ENCODE data around the gene RNF41. TPM values are rescaled to one million over a fixed set of nuclear protein-coding genes. Genes with fewer than 3 reads are reported as not detected.
A peak's percentile ranks its signal among the peaks of the same experiment; 100 is the strongest.

RNF41 gene
- total and polyA plus RNA-seq, 7 experiments from 2014 or later = 29.4 to 45.8 (median 43.1) TPM

DNA sequence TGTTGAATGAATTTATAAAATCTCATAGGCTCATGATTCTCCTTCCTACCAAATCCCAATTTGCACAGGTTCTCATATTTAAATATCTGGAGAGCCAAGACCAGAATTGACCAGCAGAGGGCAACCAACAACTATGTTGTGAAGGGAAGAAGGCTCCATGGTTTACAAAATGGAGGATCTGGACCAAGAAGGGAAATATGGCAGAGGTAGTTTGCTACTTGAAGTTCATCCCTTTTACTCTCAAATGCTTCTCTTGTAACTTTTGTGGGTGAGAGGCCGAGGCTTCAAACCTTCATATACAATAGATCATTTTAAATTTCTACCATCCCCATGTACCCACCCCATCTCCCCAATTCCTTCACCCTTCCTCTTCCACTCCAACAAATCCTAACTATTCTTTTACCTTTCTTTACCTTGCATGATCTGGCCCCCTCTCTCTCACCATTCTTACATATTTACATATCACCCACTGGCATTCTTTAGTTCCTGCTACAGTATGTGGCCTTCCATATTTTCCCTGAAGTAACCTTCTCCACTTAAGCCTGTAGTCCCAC, 28.6 kb downstream of the RNF41 start:
- Histone ChIP-seq H3K4me1 (ENCODE audit: control insufficient read depth in 2 of 2, insufficient read depth in 2 of 2, low read length in 2 of 2) (peaks cover 5 to 9% of the 10 kb centered on the region in 2 donors), H3K36me3 (ENCODE audit: control insufficient read depth in 2 of 3, insufficient read depth in 3 of 3, low read length in 3 of 3) (no peaks in the 10 kb centered on the region), H3K27ac (ENCODE audit: low read depth, low read length) (no peak overlapping the region), H3K4me3 (ENCODE audit: low read length) (no peak overlapping the region), H3K27me3 (ENCODE audit: control insufficient read depth in 2 of 2, insufficient read depth in 2 of 2, low read length in 2 of 2) (no peaks in the 10 kb centered on the region), H3K9me3 (ENCODE audit: control insufficient read depth in 2 of 3, low read length in 3 of 3) (no peaks in the 10 kb centered on the region)
- Mint-ChIP-seq H3K27me3 (peaks cover 0 to 4% (median 0%) of the 10 kb centered on the region in 5 donors), H3K27ac (peak overlapping the region in 8 of 9 donors; percentile 4 to 80 (median 60)), H3K9me3 (peaks cover 0 to 8% (median 0%) of the 10 kb centered on the region in 11 donors), H3K4me3 (peak overlapping the region in 3 of 10 donors; percentile 5 to 27 (median 15)), H3K4me1 (peaks cover 20 to 32% (median 30%) of the 10 kb centered on the region in 7 donors), H3K36me3 (peaks cover 0 to 4% (median 0%) of the 10 kb centered on the region in 5 donors)
- ATAC-seq = peak; percentile 38
- peak in 8 of 9 donors; percentile 55 to 78 (median 74) for DNase-seq
- intact Hi-C loops (cut with micrococcal nuclease) = loop anchor here (1.0 to 10.0 kb wide), 9 partner anchors 31 to 382 kb away; partner anchors contain the start of genes ANKRD52 (in 2 of the 2), COQ10A (in 2 of the 2), NABP2 (in 2 of the 2) and ORMDL2 (in 1 of the 2)
- CTCF ChIA-PET = interaction anchor here (0.6 to 8.1 kb wide), 8 partner anchors 9 to 283 kb away, joined by 3 to 193 read pairs (median 3); partner anchors contain the start of genes ESYT1, RPL41 and ZC3H10
- POLR2A ChIA-PET = interaction anchor here (0.6 to 12.4 kb wide), 10 partner anchors 18 to 271 kb away, joined by 3 to 192 read pairs (median 5); partner anchors contain the start of genes ESYT1, PA2G4, RNF41 and RPL41

DNA sequence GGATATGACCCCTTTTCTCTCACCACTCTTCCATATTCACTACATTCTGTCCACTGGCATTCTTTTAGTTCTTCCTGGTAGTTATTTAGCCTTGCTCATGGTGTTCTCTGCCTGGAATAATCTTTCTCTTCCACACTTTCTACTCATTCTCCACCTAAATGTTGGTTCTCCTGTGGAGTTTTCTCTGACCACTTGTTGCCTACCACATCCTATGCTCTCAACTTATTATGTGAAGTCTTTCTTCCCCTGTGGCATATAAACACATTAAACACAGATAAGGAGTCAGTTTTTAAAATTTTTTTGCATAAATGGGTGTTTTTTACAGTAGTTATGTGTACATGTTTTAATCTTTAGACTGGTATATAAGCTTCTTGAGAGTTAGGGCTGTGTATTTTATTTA, 29.1 kb downstream of the RNF41 start:
- peak overlapping the region in 7 of 9 donors; percentile 4 to 73 (median 52) for H3K27ac Mint-ChIP-seq

DNA sequence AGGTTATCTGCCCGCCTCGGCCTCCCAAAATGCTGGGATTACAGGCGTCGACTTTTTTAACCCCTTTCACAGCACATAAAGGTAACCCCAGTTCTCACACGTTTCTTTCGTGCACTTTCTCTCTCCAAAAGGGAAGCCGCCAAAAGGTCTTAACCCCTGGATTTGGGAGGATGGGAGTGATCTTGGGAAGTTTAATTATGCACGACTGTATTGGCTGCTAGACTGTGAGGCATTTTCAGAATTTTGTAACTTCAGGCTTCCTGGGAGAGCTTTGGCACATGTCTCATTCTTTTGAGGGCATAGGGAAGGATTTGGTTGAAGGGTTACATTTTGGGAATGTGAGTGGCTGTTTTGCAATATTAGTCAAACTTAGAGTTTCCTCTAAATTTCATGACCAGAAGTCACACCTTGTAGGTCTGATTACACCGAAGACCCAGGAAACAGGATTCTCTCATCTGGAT, 31.0 kb downstream of the RNF41 start:
- Mint-ChIP-seq H3K4me3 (peak overlapping the region; percentile 76 to 98 (median 95)), H3K27me3 (peaks cover 0 to 4% (median 0%) of the 10 kb centered on the region in 5 donors), H3K9me3 (peaks cover 0 to 8% (median 0%) of the 10 kb centered on the region in 11 donors), H3K4me1 (peaks cover 36 to 51% (median 46%) of the 10 kb centered on the region in 7 donors), H3K27ac (peak overlapping the region; percentile 93 to 99 (median 98)), H3K36me3 (peaks cover 0 to 9% (median 0%) of the 10 kb centered on the region in 5 donors)
- intact Hi-C loops (cut with micrococcal nuclease) = loop anchor here in 1 of 2 donors (1.0 to 10.0 kb wide), 4 partner anchors 257 to 384 kb away; partner anchors contain the start of genes ORMDL2, SARNP, SPRYD4 and TIMELESS
- Histone ChIP-seq H3K4me3 (ENCODE audit: low read length) (peak overlapping the region; percentile 91), H3K27ac (ENCODE audit: low read depth, low read length) (peak overlapping the region; percentile 92), H3K27me3 (ENCODE audit: control insufficient read depth in 2 of 2, insufficient read depth in 2 of 2, low read length in 2 of 2) (no peaks in the 10 kb centered on the region), H3K4me1 (ENCODE audit: control insufficient read depth in 2 of 2, insufficient read depth in 2 of 2, low read length in 2 of 2) (peaks cover 9 to 19% of the 10 kb centered on the region in 2 donors), H3K36me3 (ENCODE audit: control insufficient read depth in 2 of 3, insufficient read depth in 3 of 3, low read length in 3 of 3) (peaks cover 0 to 9% (median 3%) of the 10 kb centered on the region in 3 experiments), H3K9me3 (ENCODE audit: control insufficient read depth in 2 of 3, low read length in 3 of 3) (no peaks in the 10 kb centered on the region)
- CTCF ChIA-PET = interaction anchor here (0.7 to 8.1 kb wide), 8 partner anchors 31 to 1664 kb away, joined by 3 to 193 read pairs (median 6); partner anchors contain the start of genes COQ10A, ESYT1, PA2G4 and RNF41
- POLR2A ChIA-PET = interaction anchor here (0.7 to 12.4 kb wide), 10 partner anchors 31 to 277 kb away, joined by 3 to 192 read pairs (median 8); partner anchors contain the start of genes ANKRD52, ESYT1, MYL6 and PYM1
- ATAC-seq = no peak
- no peak for DNase-seq

More for the DNA sequence above, 29.1 kb downstream of the RNF41 start:
- H3K4me3 ChIP-seq (ENCODE audit: low read length) = no peak overlapping the region
- Mint-ChIP-seq H3K4me1 (peaks cover 26 to 38% (median 35%) of the 10 kb centered on the region in 7 donors), H3K36me3 (peaks cover 0 to 4% (median 0%) of the 10 kb centered on the region in 5 donors), H3K27me3 (peaks cover 0 to 4% (median 0%) of the 10 kb centered on the region in 5 donors), H3K9me3 (peaks cover 0 to 8% (median 0%) of the 10 kb centered on the region in 11 donors), H3K4me3 (peak overlapping the region in 3 of 10 donors; percentile 15 to 32 (median 27))
- ChIA-PET POLR2A (interaction anchor here (0.6 to 12.4 kb wide), 8 partner anchors 29 to 272 kb away, joined by 3 to 192 read pairs (median 6); partner anchors contain the start of genes ESYT1, PA2G4, RNF41 and RPL41), CTCF (interaction anchor here (0.6 to 8.1 kb wide), 11 partner anchors 10 to 369 kb away, joined by 3 to 193 read pairs (median 3); partner anchors contain the start of genes ESYT1, RNF41, RPL41 and ZC3H10)
- ATAC-seq (no peak), DNase-seq (no peak)
- no peaks in the 10 kb centered on the region for H3K27me3 ChIP-seq (ENCODE audit: control insufficient read depth in 2 of 2, insufficient read depth in 2 of 2, low read length in 2 of 2)
- H3K9me3 ChIP-seq (ENCODE audit: control insufficient read depth in 2 of 3, low read length in 3 of 3) = no peaks in the 10 kb centered on the region
- intact Hi-C loops (cut with micrococcal nuclease) = loop anchor here (2.0 to 10.0 kb wide), 4 partner anchors 74 to 382 kb away; partner anchors contain the start of genes COQ10A (in 2 of the 2), ORMDL2 (in 1 of the 2), SARNP (in 1 of the 2) and TIMELESS (in 1 of the 2)
- no peak overlapping the region for H3K27ac ChIP-seq (ENCODE audit: low read depth, low read length)
- peaks cover 9 to 15% of the 10 kb centered on the region in 2 donors for H3K4me1 ChIP-seq (ENCODE audit: control insufficient read depth in 2 of 2, insufficient read depth in 2 of 2, low read length in 2 of 2)
- H3K36me3 ChIP-seq (ENCODE audit: control insufficient read depth in 2 of 3, insufficient read depth in 3 of 3, low read length in 3 of 3) = no peaks in the 10 kb centered on the region

DNA sequence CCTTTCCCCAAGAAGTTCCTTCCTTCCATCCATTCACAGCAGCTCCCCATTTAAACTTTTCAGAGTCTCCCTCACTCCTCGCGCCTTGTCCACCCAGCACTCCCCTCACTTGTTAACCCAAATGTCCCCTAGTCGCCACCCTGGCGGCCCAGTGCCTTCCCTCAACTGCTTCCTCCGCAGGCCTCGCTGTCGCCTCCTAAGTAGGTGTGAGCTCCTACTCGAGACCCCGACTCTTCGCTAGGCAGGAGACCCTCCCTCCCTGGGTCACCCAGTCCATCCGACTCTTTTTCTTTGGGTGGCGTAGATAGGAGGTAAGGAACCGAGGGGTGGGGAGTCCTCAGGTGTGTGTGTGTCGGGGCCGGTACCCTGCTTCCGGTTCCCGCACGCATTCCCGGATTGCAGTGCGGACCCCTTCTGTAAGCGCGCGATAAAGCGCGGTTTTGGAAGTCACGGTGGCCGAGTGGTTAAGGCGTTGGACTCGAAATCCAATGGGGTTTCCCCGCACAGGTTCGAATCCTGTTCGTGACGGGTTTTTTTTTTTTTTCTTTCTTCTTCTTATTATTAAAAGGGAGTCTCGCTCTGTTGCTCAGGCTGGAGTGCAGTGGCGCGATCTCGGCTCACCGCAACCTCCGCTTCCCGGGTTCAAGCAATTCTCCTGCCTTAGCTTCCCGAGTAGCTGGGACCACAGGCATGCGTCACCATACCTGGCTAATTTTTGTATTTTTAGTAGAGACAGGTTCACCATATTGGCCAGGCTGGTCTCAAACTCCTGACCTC, 31.6 kb downstream of the RNF41 start:
- Histone ChIP-seq H3K9me3 (ENCODE audit: control insufficient read depth in 2 of 3, low read length in 3 of 3) (no peaks in the 10 kb centered on the region), H3K27me3 (ENCODE audit: control insufficient read depth in 2 of 2, insufficient read depth in 2 of 2, low read length in 2 of 2) (no peaks in the 10 kb centered on the region), H3K27ac (ENCODE audit: low read depth, low read length) (peak overlapping the region; percentile 92), H3K4me1 (ENCODE audit: control insufficient read depth in 2 of 2, insufficient read depth in 2 of 2, low read length in 2 of 2) (peaks cover 9 to 19% of the 10 kb centered on the region in 2 donors), H3K4me3 (ENCODE audit: low read length) (peak overlapping the region; percentile 91), H3K36me3 (ENCODE audit: control insufficient read depth in 2 of 3, insufficient read depth in 3 of 3, low read length in 3 of 3) (peaks cover 0 to 14% (median 3%) of the 10 kb centered on the region in 3 experiments)
- Mint-ChIP-seq H3K4me1 (peaks cover 37 to 52% (median 46%) of the 10 kb centered on the region in 7 donors), H3K9me3 (peaks cover 0 to 8% (median 0%) of the 10 kb centered on the region in 11 donors), H3K4me3 (peak overlapping the region; percentile 76 to 98 (median 95)), H3K27ac (peak overlapping the region; percentile 93 to 99 (median 98)), H3K36me3 (peaks cover 0 to 10% (median 0%) of the 10 kb centered on the region in 5 donors), H3K27me3 (peaks cover 0 to 4% (median 0%) of the 10 kb centered on the region in 5 donors)
- intact Hi-C loops (cut with micrococcal nuclease) = loop anchor here (1.0 to 10.0 kb wide), 15 partner anchors 31 to 455 kb away; partner anchors contain the start of genes MYL6 (in 2 of the 2), ZC3H10 (in 2 of the 2), CS (in 1 of the 2) and NABP2 (in 1 of the 2)
- CTCF ChIA-PET = interaction anchor here (0.6 to 8.1 kb wide), 21 partner anchors 13 to 1664 kb away, joined by 3 to 193 read pairs (median 5); partner anchors contain the start of genes COQ10A, ESYT1, MYL6B and PA2G4
- POLR2A ChIA-PET = interaction anchor here (0.6 to 12.4 kb wide), 36 partner anchors 10 to 898 kb away, joined by 3 to 192 read pairs (median 4); partner anchors contain the start of genes ANKRD52, CNPY2, ESYT1 and MYL6
- ATAC-seq (peak; percentile 21), DNase-seq (peak; percentile 55 to 93 (median 74))

- Mint-ChIP-seq H3K4me3 (peak within 1 kb of the TSS; percentile 76 to 98 (median 95)), H3K9me3 (peaks cover 0 to 8% (median 0%) of the 10 kb centered on the region in 11 donors), H3K4me1 (peaks cover 37 to 55% (median 49%) of the 10 kb centered on the region in 7 donors), H3K27me3 (peaks cover 0 to 4% (median 0%) of the 10 kb centered on the region in 5 donors), H3K36me3 (peaks cover 0 to 17% (median 6%) of the 10 kb centered on the region in 5 donors), H3K27ac (peak within 1 kb of the TSS; percentile 93 to 99 (median 98))
- no peaks in the 10 kb centered on the region for H3K9me3 ChIP-seq (ENCODE audit: control insufficient read depth in 2 of 3, low read length in 3 of 3)
- ChIA-PET POLR2A (interaction anchor here (0.6 to 12.4 kb wide), 40 partner anchors 9 to 899 kb away, joined by 3 to 192 read pairs (median 5); partner anchors contain the start of genes ANKRD52, CNPY2, ESYT1 and MYL6), CTCF (interaction anchor here (0.6 to 8.1 kb wide), 23 partner anchors 14 to 451 kb away, joined by 3 to 193 read pairs (median 5); partner anchors contain the start of genes ANKRD52, COQ10A, ESYT1 and MYL6B)
- H3K27ac ChIP-seq (ENCODE audit: low read depth, low read length) = peak within 1 kb of the TSS; percentile 92
- intact Hi-C loops (cut with micrococcal nuclease) = loop anchor here (1.0 to 10.0 kb wide), 11 partner anchors 31 to 455 kb away; partner anchors contain the start of genes MYL6 (in 2 of the 2), ZC3H10 (in 2 of the 2), CS (in 1 of the 2) and NABP2 (in 1 of the 2)
- H3K36me3 ChIP-seq (ENCODE audit: control insufficient read depth in 2 of 3, insufficient read depth in 3 of 3, low read length in 3 of 3) = peaks cover under 1 to 22% (median 11%) of the 10 kb centered on the region in 3 experiments
- DNase-seq = peak; percentile 78 to 93 (median 82)
- H3K4me3 ChIP-seq (ENCODE audit: low read length) = peak within 1 kb of the TSS; percentile 91
- peak; percentile 93 for ATAC-seq
- H3K4me1 ChIP-seq (ENCODE audit: control insufficient read depth in 2 of 2, insufficient read depth in 2 of 2, low read length in 2 of 2) = peaks cover 9 to 19% of the 10 kb centered on the region in 2 donors
- H3K27me3 ChIP-seq (ENCODE audit: control insufficient read depth in 2 of 2, insufficient read depth in 2 of 2, low read length in 2 of 2) = no peaks in the 10 kb centered on the region
Observed at GRCh38 chr12:56189099-56189917, 32.4 kb downstream of the RNF41 start, which contains the start of gene SMARCC2. TSS of gene SMARCC2 (minus strand) at chr12:56189483. CDS start at chr12:56189461, 22 bp downstream.

Data from naive thymus-derived CD4-positive, alpha-beta T cell (primary cell).